UCSD-AML1 (cell line): ENCODE data around the gene ZKSCAN4.

Experiments
- DNase-seq: peaks from one replicate; lab custom pipeline; 2025; ENCODE audit not compliant: unreplicated experiment; lab: John Stamatoyannopoulos, UW

ZKSCAN4 gene

GRCh38 chr6:28250747-28251146 is 1.3 kb downstream of the ZKSCAN4 start:
- no peak for DNase-seq

GRCh38 chr6:28248916-28249315 is 3.2 kb downstream of the ZKSCAN4 start:
- DNase-seq = no peak

- no peak for DNase-seq
Observed at GRCh38 chr6:28245206-28245941, 6.7 kb downstream of the ZKSCAN4 start.

GRCh38 chr6:28243946-28244345 is 8.1 kb downstream of the ZKSCAN4 start:
- no peak for DNase-seq

GRCh38 chr6:28240471-28240870 is 11.6 kb downstream of the ZKSCAN4 start:
- DNase-seq = no peak

- no peak for DNase-seq
Observed at GRCh38 chr6:28239636-28240035, 12.4 kb downstream of the ZKSCAN4 start.

- no peak for DNase-seq
Observed at GRCh38 chr6:28235912-28236452, 16.1 kb downstream of the ZKSCAN4 start.

- DNase-seq = no peak
Observed at GRCh38 chr6:28232785-28233184, 19.3 kb downstream of the ZKSCAN4 start.

- no peak for DNase-seq
Observed at GRCh38 chr6:28226460-28226859, 25.6 kb downstream of the ZKSCAN4 start.

- peak; percentile 85 for DNase-seq
Observed at GRCh38 chr6:28225056-28225834, 26.8 kb downstream of the ZKSCAN4 start, which contains the start of gene ZSCAN9. Gene ZSCAN9, plus strand, starts transcription at chr6:28225275. Its CDS starts 1,810 bp downstream, at chr6:28227085.

- no peak for DNase-seq
Observed at GRCh38 chr6:28224131-28225055, 27.7 kb downstream of the ZKSCAN4 start.

- no peak for DNase-seq
Observed at GRCh38 chr6:28220257-28221133, 31.6 kb downstream of the ZKSCAN4 start.

GRCh38 chr6:28218312-28219248 is 33.5 kb downstream of the ZKSCAN4 start:
- peak; percentile 84 for DNase-seq

GRCh38 chr6:28217890-28218289 is 34.2 kb downstream of the ZKSCAN4 start:
- no peak for DNase-seq

GRCh38 chr6:28215425-28215824 is 36.6 kb downstream of the ZKSCAN4 start:
- DNase-seq = no peak

GRCh38 chr6:28213213-28213523 is 38.9 kb downstream of the ZKSCAN4 start:
- no peak for DNase-seq

- peak; percentile 86 for DNase-seq
Observed at GRCh38 chr6:28212510-28213212, 39.4 kb downstream of the ZKSCAN4 start.

- DNase-seq = peak; percentile 61
Observed at GRCh38 chr6:28211840-28212509, 40.1 kb downstream of the ZKSCAN4 start.
